Loucy (cell line): ENCODE data around the gene SLC35A4.
"Not testable (repeated sequence)": the region's sequence is repeated elsewhere in the genome, so short reads cannot be mapped to it uniquely, and the experiment has no call there.

Source experiments
- CTCF ChIP-seq: fragments of 200-600 bp; sonication (generic); conservative IDR thresholded peaks from 2 replicates; pipeline ENCODE4 v1.5.1; 2014; ENCODE audit warnings: mild to moderate bottlenecking, antibody characterized with exemption, low read length
- EZH2phosphoT487 ChIP-seq: fragments of 200-600 bp; IDR thresholded peaks from 2 replicates; pipeline ENCODE4 v1.6.1; 2018; ENCODE audit warnings: antibody characterized with exemption, mild to moderate bottlenecking, moderate library complexity, borderline replicate concordance

- not testable (repeated sequence) for TF ChIP-seq CTCF, EZH2phosphoT487
These were observed 28.4 kb downstream of the SLC35A4 start for GRCh38 chr5:140593070-140593469.
